DOHH2 (cell line): ENCODE data around the gene GLIS2.

Source experiments
- H3F3A ChIP-seq: fragments of 200-600 bp; sonication (generic), shearing (Covaris generic); 2 replicates; pipeline ENCODE4 v1.6.0; 2016; ENCODE audit warnings: antibody characterized with exemption, mild to moderate bottlenecking; ENCODE audit not compliant: control insufficient read depth, insufficient read depth
- H3K27ac ChIP-seq: fragments of 200-600 bp; sonication (generic); 2 replicates; pipeline ENCODE4 v1.5.1; 2014; ENCODE audit warnings: low read depth, mild to moderate bottlenecking, low read length, moderate library complexity
- H3K27me3 ChIP-seq: fragments of 200-600 bp; sonication (generic); 2 replicates; pipeline ENCODE4 v1.6.1; 2014; ENCODE audit warnings: mild to moderate bottlenecking, low read length, mixed read lengths; ENCODE audit not compliant: control insufficient read depth
- H3K36me3 ChIP-seq: fragments of 200-600 bp; sonication (generic); 2 replicates; pipeline ENCODE4 v1.6.1; 2014; ENCODE audit warnings: mild to moderate bottlenecking, low read length, moderate library complexity, mixed read lengths; ENCODE audit not compliant: control insufficient read depth
- H3K4me1 ChIP-seq: fragments of 200-600 bp; sonication (generic); 2 replicates; pipeline ENCODE4 v1.6.1; 2014; ENCODE audit warnings: mild to moderate bottlenecking, low read length, mixed read lengths; ENCODE audit not compliant: control insufficient read depth
- H3K4me2 ChIP-seq: fragments of 200-600 bp; sonication (generic); 2 replicates; pipeline ENCODE4 v1.6.0; 2014; ENCODE audit warnings: mild to moderate bottlenecking, low read length, moderate library complexity
- H3K4me3 ChIP-seq: fragments of 200-600 bp; sonication (generic); 2 replicates; pipeline ENCODE4 v1.5.1; 2014; ENCODE audit warnings: mild to moderate bottlenecking, low read length, mixed read lengths
- H3K79me2 ChIP-seq: fragments of 200-600 bp; sonication (generic); 2 replicates; pipeline ENCODE4 v1.6.1; 2014; ENCODE audit warnings: mild to moderate bottlenecking, low read length, mixed read lengths; ENCODE audit not compliant: control insufficient read depth
- H3K9me2 ChIP-seq: fragments of 200-600 bp; sonication (generic); replicated peaks from 2 replicates; pipeline ENCODE4 v1.6.1; 2014; ENCODE audit warnings: mild to moderate bottlenecking, low read length, mixed read lengths; ENCODE audit not compliant: control insufficient read depth
- H3K9me3 ChIP-seq: fragments of 200-600 bp; sonication (generic); 2 replicates; pipeline ENCODE4 v1.6.1; 2014; ENCODE audit warnings: antibody characterized with exemption, low read length, mixed read lengths; ENCODE audit not compliant: control insufficient read depth, insufficient read depth
- H4K20me1 ChIP-seq: fragments of 200-600 bp; sonication (generic); 2 replicates; pipeline ENCODE4 v1.6.0; 2014; ENCODE audit warnings: low read depth, mild to moderate bottlenecking, antibody characterized with exemption, low read length, moderate library complexity; ENCODE audit not compliant: control insufficient read depth, insufficient read depth
- EZH2phosphoT487 ChIP-seq: fragments of 200-600 bp; sonication (generic); IDR thresholded peaks from 2 replicates; pipeline ENCODE4 v1.6.1; 2017; ENCODE audit warnings: borderline replicate concordance, mild to moderate bottlenecking, antibody characterized with exemption, low read length, moderate library complexity, mixed read lengths
- TF ChIP-seq, protein P1 (sequence below): fragments of 200-600 bp; sonication (generic); IDR thresholded peaks from one replicate; pipeline ENCODE4 v1.5.1; 2014; ENCODE audit warnings: antibody characterized with exemption, mild to moderate bottlenecking, low read depth, low read length; ENCODE audit not compliant: poor library complexity, severe bottlenecking

Gene GLIS2

DNA sequence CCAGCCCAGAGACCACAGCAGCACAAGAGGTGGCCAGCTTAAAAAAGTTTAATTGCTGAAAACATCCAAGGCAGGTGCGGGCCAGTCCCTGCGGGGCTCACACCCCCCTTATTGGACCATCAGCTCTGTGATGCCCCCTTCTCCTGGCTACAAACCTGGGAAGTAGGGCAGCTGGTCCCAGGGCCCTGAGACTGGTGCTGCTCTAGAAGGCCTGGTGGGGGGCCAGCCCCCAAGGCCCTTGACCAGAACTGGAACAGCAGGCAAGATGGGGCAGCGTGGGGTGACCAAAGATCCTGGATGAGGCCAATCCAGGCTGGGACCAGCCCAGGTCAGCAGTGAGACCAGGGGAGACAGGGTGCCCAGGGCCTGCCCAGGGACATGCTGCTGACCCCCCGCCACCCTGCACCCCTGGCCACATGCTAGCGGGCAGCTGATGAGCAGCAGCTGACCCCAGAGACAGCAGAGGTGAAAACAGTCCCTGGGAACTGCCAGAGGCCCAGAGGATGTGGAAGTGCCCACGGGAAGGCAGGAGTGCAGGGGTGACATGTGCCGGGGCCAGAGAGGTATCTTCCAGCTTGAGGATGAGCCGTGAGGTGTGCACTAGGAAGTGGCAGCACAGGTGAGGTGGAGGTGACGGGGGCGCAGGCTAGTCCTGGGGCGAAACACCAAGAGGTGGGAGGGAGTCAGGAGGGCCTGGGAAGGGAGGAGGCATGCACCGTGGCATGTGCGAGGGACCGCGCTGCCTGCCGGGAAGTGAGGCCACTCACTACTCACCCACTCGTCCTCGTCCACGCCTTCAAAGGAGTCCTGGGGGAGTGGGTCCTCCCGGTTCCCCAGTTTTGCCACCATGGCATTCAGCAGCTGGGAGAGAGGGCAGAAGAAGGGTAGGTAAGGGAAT, 38.9 kb downstream of the GLIS2 start:
- Histone ChIP-seq H3K27ac (no peak overlapping the region), H3K9me2 (no peaks in the 10 kb centered on the region), H4K20me1 (no peaks in the 10 kb centered on the region), H3K4me1 (peaks cover 11% of the 10 kb centered on the region), H3K27me3 (no peaks in the 10 kb centered on the region), H3K9me3 (no peaks in the 10 kb centered on the region), H3K36me3 (peaks cover 17% of the 10 kb centered on the region), H3F3A (no peaks in the 10 kb centered on the region), H3K4me2 (no peak overlapping the region), H3K79me2 (peaks cover 13% of the 10 kb centered on the region), H3K4me3 (no peak overlapping the region)
- TF ChIP-seq, protein P1, sequence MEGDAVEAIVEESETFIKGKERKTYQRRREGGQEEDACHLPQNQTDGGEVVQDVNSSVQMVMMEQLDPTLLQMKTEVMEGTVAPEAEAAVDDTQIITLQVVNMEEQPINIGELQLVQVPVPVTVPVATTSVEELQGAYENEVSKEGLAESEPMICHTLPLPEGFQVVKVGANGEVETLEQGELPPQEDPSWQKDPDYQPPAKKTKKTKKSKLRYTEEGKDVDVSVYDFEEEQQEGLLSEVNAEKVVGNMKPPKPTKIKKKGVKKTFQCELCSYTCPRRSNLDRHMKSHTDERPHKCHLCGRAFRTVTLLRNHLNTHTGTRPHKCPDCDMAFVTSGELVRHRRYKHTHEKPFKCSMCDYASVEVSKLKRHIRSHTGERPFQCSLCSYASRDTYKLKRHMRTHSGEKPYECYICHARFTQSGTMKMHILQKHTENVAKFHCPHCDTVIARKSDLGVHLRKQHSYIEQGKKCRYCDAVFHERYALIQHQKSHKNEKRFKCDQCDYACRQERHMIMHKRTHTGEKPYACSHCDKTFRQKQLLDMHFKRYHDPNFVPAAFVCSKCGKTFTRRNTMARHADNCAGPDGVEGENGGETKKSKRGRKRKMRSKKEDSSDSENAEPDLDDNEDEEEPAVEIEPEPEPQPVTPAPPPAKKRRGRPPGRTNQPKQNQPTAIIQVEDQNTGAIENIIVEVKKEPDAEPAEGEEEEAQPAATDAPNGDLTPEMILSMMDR, result no peak
- no peak for TF ChIP-seq EZH2phosphoT487

DNA sequence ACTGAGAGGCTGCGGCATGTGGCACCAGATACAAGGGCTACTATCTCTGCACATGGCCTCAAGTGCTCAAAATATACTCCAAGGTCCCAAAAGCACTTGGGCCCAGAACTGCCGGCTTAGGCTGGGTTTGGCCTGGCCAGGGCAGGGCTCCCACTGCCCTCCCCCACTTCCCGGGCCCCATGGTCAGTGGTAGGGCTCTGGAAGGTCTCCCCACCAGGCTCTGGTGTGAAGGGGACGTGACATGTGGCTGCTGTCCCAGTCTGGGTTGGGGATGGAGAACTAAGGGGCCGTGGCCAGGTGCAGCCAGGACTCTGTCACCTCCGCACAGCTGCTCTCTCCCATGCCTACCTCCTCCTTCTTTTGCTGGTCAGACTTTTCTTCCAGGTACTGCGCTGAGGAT, 41.0 kb downstream of the GLIS2 start:
- no peaks in the 10 kb centered on the region for H3K9me2 ChIP-seq
- no peak overlapping the region for H3K4me3 ChIP-seq
- no peaks in the 10 kb centered on the region for H3K9me3 ChIP-seq
- H3K79me2 ChIP-seq, result no peaks in the 10 kb centered on the region
- H3K27me3 ChIP-seq, result no peaks in the 10 kb centered on the region
- no peak overlapping the region for H3K27ac ChIP-seq
- H3F3A ChIP-seq, result no peaks in the 10 kb centered on the region
- no peaks in the 10 kb centered on the region for H4K20me1 ChIP-seq
- TF ChIP-seq, protein P1, result no peak
- no peak for TF ChIP-seq EZH2phosphoT487
- no peak overlapping the region for H3K4me2 ChIP-seq
- peaks cover 11% of the 10 kb centered on the region for H3K4me1 ChIP-seq
- H3K36me3 ChIP-seq, result peaks cover 23% of the 10 kb centered on the region

DNA sequence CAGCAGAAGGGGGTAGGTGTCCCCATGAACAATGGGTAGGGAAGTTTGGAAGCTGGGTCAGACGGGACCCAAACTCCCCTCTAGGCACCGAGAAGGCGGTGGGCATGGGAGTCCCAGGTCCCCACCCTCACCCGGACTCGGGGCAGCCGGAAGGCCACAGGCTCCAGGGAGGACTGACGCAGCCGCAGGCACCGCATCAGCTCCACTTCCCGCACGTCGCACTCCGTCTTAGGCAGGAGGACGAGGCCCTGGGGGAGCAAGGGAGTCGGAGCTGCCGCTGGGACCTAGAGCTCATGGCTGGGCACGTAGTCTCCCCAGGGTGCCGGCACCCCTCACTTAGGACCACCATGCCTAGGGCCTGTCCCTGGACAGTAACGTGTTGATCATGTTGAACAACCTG, 42.4 kb downstream of the GLIS2 start:
- Histone ChIP-seq H3K79me2 (no peaks in the 10 kb centered on the region), H3K9me2 (no peaks in the 10 kb centered on the region), H3F3A (no peaks in the 10 kb centered on the region), H3K4me2 (no peak overlapping the region), H3K36me3 (peaks cover 29% of the 10 kb centered on the region), H3K27ac (no peak overlapping the region), H3K4me3 (no peak overlapping the region), H4K20me1 (no peaks in the 10 kb centered on the region), H3K9me3 (no peaks in the 10 kb centered on the region), H3K27me3 (no peaks in the 10 kb centered on the region), H3K4me1 (peaks cover 20% of the 10 kb centered on the region)
- TF ChIP-seq, protein P1, result no peak
- TF ChIP-seq EZH2phosphoT487, result no peak
